Adrenal gland (tissue), 12 donors: ENCODE data around the gene PFKFB1. TPM values are rescaled to one million over a fixed set of nuclear protein-coding genes. Genes with fewer than 3 reads are reported as not detected.

Source experiments
- DNase-seq, 7 donors: peaks; one replicate each; pipeline ENCODE4 v3.0.0-alpha.2; 2019 to 2020
- H3K27ac ChIP-seq, 5 donors: fragments of 200-600 bp; sonication (generic) in 4 of 5; 1 replicate in 3 of 5; 2 replicates in 2 of 5; pipeline versions ENCODE4 v1.5.1 to v1.8.0; 2016 to 2020; ENCODE audit warnings: mild to moderate bottlenecking in 1 of 5
- H3K27me3 ChIP-seq: fragments of 200-600 bp; 2 replicates; pipeline ENCODE4 v1.8.0; 2021
- H3K36me3 ChIP-seq, 2 donors: fragments of 200-600 bp; replicated peaks in 1 of 2; 1 replicate in 1 of 2; 2 replicates in 1 of 2; pipeline versions ENCODE4 v1.5.1 to v1.8.0; 2018 to 2022
- H3K4me1 ChIP-seq, 2 donors: fragments of 200-600 bp; replicated peaks in 1 of 2; 1 replicate in 1 of 2; 2 replicates in 1 of 2; pipeline versions ENCODE4 v1.5.1 to v1.8.0; 2018 to 2021
- H3K4me3 ChIP-seq, 4 donors: fragments of 200-600 bp; sonication (generic) in 3 of 4; one replicate each; pipeline ENCODE4 v1.5.1; 2016 to 2018
- H3K9me3 ChIP-seq, 3 donors: fragments of 200-600 bp; sonication (generic) in 1 of 3; replicated peaks in 1 of 3; 1 replicate in 2 of 3; 2 replicates in 1 of 3; pipeline versions ENCODE4 v1.5.1 to v1.8.0; 2016 to 2021
- CTCF ChIP-seq, 6 experiments: fragments of 450-650 bp in 4 of 6; fragments of 200-600 bp in 2 of 6; sonication (generic) in 1 of 6; IDR thresholded peaks; 1 replicate in 5 of 6; 2 replicates in 1 of 6; pipeline versions ENCODE4 v1.5.1 to v1.8.0; 2016 to 2021; ENCODE audit warnings: antibody characterized with exemption in 6 of 6, mild to moderate bottlenecking in 2 of 6, moderate library complexity in 1 of 6
- POLR2A ChIP-seq, 2 donors: fragments of 450-650 bp; IDR thresholded peaks; one replicate each; pipeline ENCODE4 v1.6.1; 2017; ENCODE audit warnings: antibody characterized with exemption in 2 of 2, mild to moderate bottlenecking in 2 of 2, moderate library complexity in 1 of 2
- WGBS, 4 donors: extraction: QIAGEN DNeasy Blood & Tissue Kit in 2 of 4; methylation state at CpG; one replicate each; pipeline versions ENCODE4 v1.1.5 to v1.1.7; 2013 to 2017; 5-methylcytosine and 5-hydroxymethylcytosine counted together
- intact Hi-C, 2 donors: fragments of 100-400 bp; cut with DNase I; formaldehyde crosslinking; loops; one replicate each; pipeline versions ENCODE4 v1.14.1 to v1.15.0; 2022 to 2023
- polyA plus RNA-seq, 3 donors: library from polyadenylated mRNA; stranded (reverse); fragments of 200-250 nt in 2 of 3; fragments of 350-450 nt in 1 of 3; fragmentation: Illumina TruSeq in 1 of 3; extraction: RNeasy Lipid Tissue Mini Kit (QIAGEN cat#74804) in 1 of 3; gene quantifications; one replicate each; pipeline ENCODE4 v1.2.3, GENCODE V29; 2013 to 2014
- small RNA-seq, 2 donors: library from RNA; depleted of rRNA; stranded (forward); fragments of <200 nt; gene quantifications; one replicate each; pipeline ENCODE3, GENCODE V24; 2016
- total RNA-seq, 9 donors: library from RNA; depleted of rRNA in 4 of 9; stranded (reverse); fragments of >200 nt in 4 of 9; fragments of 120-200 nt in 1 of 9; fragmentation: NEBNext Ultra II Directional in 1 of 9; extraction: Animal tissue kit (Norgen Biotek cat#: 25700) in 1 of 9; gene quantifications; one replicate each; pipeline versions ENCODE4 v1.1.0 to v1.2.4, GENCODE V29; 2013 to 2023
- donor health status: healthy with polysubstance abuse.
- donor health status: Bipolar disorder and iron deficiency.
- donor health status: DM: yes; HTN: yes; CAD: no.
- donor health status: DM: no; HTN: no; CAD: no.
- donor health status: DM: no; HTN: no; CAD: no.
- donor health status: DM: yes; HTN: yes; CAD: no.

PFKFB1 gene
- total and polyA plus RNA-seq, 12 donors, result 0.25 to 4.1 (median 0.41) TPM; not detected in 3

GRCh38 chrX:54909941-54910340 is 84.0 kb downstream of the PFKFB1 start:
- Histone ChIP-seq H3K36me3 (no peaks in the 10 kb centered on the region), H3K9me3 (peaks cover 0 to 3% (median 0%) of the 10 kb centered on the region in 3 donors), H3K27me3 (no peaks in the 10 kb centered on the region), H3K27ac (no peak overlapping the region), H3K4me1 (no peaks in the 10 kb centered on the region), H3K4me3 (no peak overlapping the region)
- intact Hi-C loops, result no loop called here
- no peak for DNase-seq
- TF ChIP-seq CTCF (IDR thresholded peaks at IDR 0.05), result no peak
- TF ChIP-seq POLR2A (IDR thresholded peaks at IDR 0.05), result no peak

DNA sequence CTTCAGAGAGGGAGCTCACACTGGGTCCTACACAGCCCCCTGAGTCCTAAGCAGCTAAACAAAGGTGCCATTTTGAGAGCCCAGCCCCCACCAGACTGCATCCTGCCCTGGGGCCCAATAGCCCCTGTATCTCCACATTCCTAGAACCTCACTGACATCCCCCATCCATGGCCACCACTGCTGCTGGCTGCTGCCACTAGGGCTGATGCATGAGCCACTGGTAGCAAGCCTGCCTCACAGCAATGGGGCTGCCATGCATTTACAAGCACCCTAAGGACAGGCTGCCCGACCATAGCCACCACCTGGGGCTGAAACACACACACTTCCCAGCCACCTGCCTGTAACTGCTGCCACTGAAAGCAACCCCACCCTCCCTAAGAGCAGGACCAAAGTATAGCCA is 99.8 kb downstream of the PFKFB1 start:
- Histone ChIP-seq H3K36me3 (no peaks in the 10 kb centered on the region), H3K9me3 (no peaks in the 10 kb centered on the region), H3K27me3 (peaks cover 10% of the 10 kb centered on the region), H3K27ac (no peak overlapping the region), H3K4me3 (no peak overlapping the region), H3K4me1 (no peaks in the 10 kb centered on the region)
- 64 to 83% (median 68%) methylated on average over 1 of the region's 1 CpG; no CpG with 5 or more reads in 1 of the 4 donors for WGBS, 4 donors
- TF ChIP-seq POLR2A (IDR thresholded peaks at IDR 0.05) (no peak), CTCF (IDR thresholded peaks at IDR 0.05) (no peak)
- DNase-seq, result no peak
- intact Hi-C loops, result loop anchor here in 1 of 2 donors (5.0 kb wide), 1 partner anchor 163 kb away; no protein-coding TSS in a partner anchor

DNA sequence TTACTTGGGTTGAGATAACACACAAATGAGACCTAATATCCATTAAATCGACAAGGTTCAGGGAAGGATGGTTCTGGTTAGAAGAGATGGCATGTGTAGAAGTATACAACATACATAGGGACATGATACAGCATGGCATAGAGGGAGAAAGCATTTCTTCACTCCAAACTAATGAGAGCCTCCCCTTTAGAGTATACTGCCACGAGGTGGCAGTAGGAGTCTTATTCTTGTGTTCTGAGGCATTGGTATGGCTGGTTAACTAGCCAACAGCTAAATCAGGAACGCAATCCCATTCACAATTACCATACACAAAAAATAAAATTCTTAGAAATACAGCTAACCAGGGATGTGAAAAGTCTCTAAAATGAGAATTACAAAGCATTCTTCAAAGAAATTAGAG is 102.4 kb downstream of the PFKFB1 start:
- intact Hi-C loops, result loop anchor here in 1 of 2 donors (5.0 kb wide), 1 partner anchor 166 kb away; no protein-coding TSS in a partner anchor
- H3K4me3 ChIP-seq, result no peak overlapping the region
- WGBS, 4 donors, result 9 to 26% (median 15%) methylated on average over 3 of the region's 3 CpGs
- H3K27ac ChIP-seq, result no peak overlapping the region
- TF ChIP-seq POLR2A (IDR thresholded peaks at IDR 0.05) (no peak), CTCF (IDR thresholded peaks at IDR 0.05) (peak; percentile 24 to 48 (median 44))
- DNase-seq, result peak in 5 of 7 donors; percentile 19 to 53 (median 31)
- H3K4me1 ChIP-seq, result no peaks in the 10 kb centered on the region
- H3K27me3 ChIP-seq, result peaks cover 14% of the 10 kb centered on the region
- no peaks in the 10 kb centered on the region for H3K9me3 ChIP-seq
- H3K36me3 ChIP-seq, result no peaks in the 10 kb centered on the region

DNA sequence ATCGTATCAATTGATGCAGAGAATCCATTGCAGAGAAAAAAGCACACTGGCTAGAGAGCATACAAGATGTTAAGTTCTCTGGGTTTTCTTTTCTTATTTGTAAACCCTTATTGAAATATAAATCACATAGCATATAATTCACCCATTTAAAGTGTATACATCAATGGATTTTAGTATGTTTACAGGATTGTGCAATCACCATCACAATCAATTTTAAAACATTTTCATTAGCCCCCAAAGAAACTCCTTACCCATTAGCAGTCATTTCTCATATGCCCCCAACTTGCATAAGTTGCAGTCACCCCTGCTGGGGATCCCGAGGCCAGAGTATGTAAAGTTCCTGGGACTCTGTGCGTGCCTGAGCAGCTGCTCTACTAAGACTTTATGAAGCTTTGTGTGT is 108.2 kb downstream of the PFKFB1 start:
- no peak overlapping the region for H3K27ac ChIP-seq
- DNase-seq, result no peak
- H3K4me1 ChIP-seq, result no peaks in the 10 kb centered on the region
- H3K4me3 ChIP-seq, result no peak overlapping the region
- no peak for TF ChIP-seq POLR2A (IDR thresholded peaks at IDR 0.05)
- no peak for TF ChIP-seq CTCF (IDR thresholded peaks at IDR 0.05)
- WGBS, 4 donors, result 65 to 83% (median 77%) methylated on average over 3 of the region's 3 CpGs
- no peaks in the 10 kb centered on the region for H3K9me3 ChIP-seq
- no peaks in the 10 kb centered on the region for H3K36me3 ChIP-seq
- H3K27me3 ChIP-seq, result peaks cover 18% of the 10 kb centered on the region
- intact Hi-C loops, result no loop called here

Small RNAs within 50 kb of the gene (small RNA-seq; reads per million reads assigned to genes)
- 0 reads per million in 2 donors for gene RF00614

Other genes starting within 250 kb of the PFKFB1 start
- gene ITIH6, start 195.9 kb downstream of the PFKFB1 start, total RNA-seq, result under 1 TPM in 1 of 9 donors, not detected in 8; under 0.01 TPM
- not detected for gene ITIH6, start 195.9 kb downstream of the PFKFB1 start, polyA plus RNA-seq
- gene MAGED2, start 186.4 kb downstream of the PFKFB1 start, total RNA-seq, result 100 to 1,000 TPM; 144 to 539 (median 245) TPM
- 100 to 1,000 TPM; 121 to 162 (median 129) TPM for gene MAGED2, start 186.4 kb downstream of the PFKFB1 start, polyA plus RNA-seq
- 10 to 100 TPM in 1 of 9 donors, 1 to 10 TPM in 8; 1.3 to 56.6 (median 4.8) TPM for gene TRO, start 73.4 kb downstream of the PFKFB1 start, total RNA-seq
- gene TRO, start 73.4 kb downstream of the PFKFB1 start, polyA plus RNA-seq, result 10 to 100 TPM in 2 of 3 donors, 1 to 10 TPM in 1; 6.6 to 21.1 (median 17.0) TPM
- gene APEX2, start 6.2 kb upstream of the PFKFB1 start, total RNA-seq, result 10 to 100 TPM in 8 of 9 donors, 1 to 10 TPM in 1; 6.3 to 16.8 (median 14.6) TPM
- gene APEX2, start 6.2 kb upstream of the PFKFB1 start, polyA plus RNA-seq, result 10 to 100 TPM in 1 of 3 donors, 1 to 10 TPM in 2; 7.1 to 16.2 (median 7.2) TPM
- 10 to 100 TPM in 1 of 9 donors, 1 to 10 TPM in 2, not detected in 6; 1.3 to 49.1 (median 3.7) TPM for gene ALAS2, start 36.8 kb upstream of the PFKFB1 start, total RNA-seq
- under 1 TPM in 1 of 3 donors, not detected in 2; 0.07 TPM for gene ALAS2, start 36.8 kb upstream of the PFKFB1 start, polyA plus RNA-seq
- gene PAGE2B, start 80.8 kb upstream of the PFKFB1 start, total RNA-seq, result under 1 TPM in 1 of 9 donors, not detected in 8; 0.67 TPM
- gene PAGE2B, start 80.8 kb upstream of the PFKFB1 start, polyA plus RNA-seq, result not detected
- gene PAGE2, start 94.8 kb upstream of the PFKFB1 start, total RNA-seq, result not detected
- not detected for gene PAGE2, start 94.8 kb upstream of the PFKFB1 start, polyA plus RNA-seq
- not detected for gene PAGE5, start 226.2 kb upstream of the PFKFB1 start, total RNA-seq
- gene PAGE5, start 226.2 kb upstream of the PFKFB1 start, polyA plus RNA-seq, result not detected